Skeletal muscle satellite cell (primary cell): ENCODE results near the gene NPAS1.

Experiments
- H3K27me3 ChIP-seq: 2 replicates; pipeline ENCODE4 v1.7.0; 2013; ENCODE audit warnings: low read length; ENCODE audit not compliant: control insufficient read depth, insufficient read depth
- H3K36me3 ChIP-seq: 2 replicates; pipeline ENCODE4 v1.7.0; 2013; ENCODE audit warnings: mild to moderate bottlenecking, control low read depth, low read length; ENCODE audit not compliant: insufficient read depth
- H3K4me1 ChIP-seq: 2 replicates; pipeline ENCODE4 v1.7.0; 2013; ENCODE audit warnings: low read length; ENCODE audit not compliant: control insufficient read depth, insufficient read depth
- H3K4me2 ChIP-seq: 2 replicates; pipeline ENCODE4 v1.7.0; 2013; ENCODE audit warnings: mild to moderate bottlenecking, low read length
- H3K4me3 ChIP-seq: 2 replicates; pipeline ENCODE4 v1.7.0; 2013; ENCODE audit warnings: low read length
- H3K9ac ChIP-seq: 2 replicates; pipeline ENCODE4 v1.7.0; 2013; ENCODE audit warnings: mild to moderate bottlenecking, low read depth, low read length, moderate library complexity
- H3K9me3 ChIP-seq: replicated peaks from 2 replicates; pipeline ENCODE4 v1.7.0; 2013; ENCODE audit warnings: mild to moderate bottlenecking, control low read depth, low read length

NPAS1 gene

GRCh38 chr19:46979126-46980105, 40.2 kb upstream of the NPAS1 start:
- no peak overlapping the region for H3K9ac ChIP-seq
- no peak overlapping the region for H3K4me2 ChIP-seq
- no peaks in the 10 kb centered on the region for H3K27me3 ChIP-seq
- H3K4me1 ChIP-seq: peaks cover 67% of the 10 kb centered on the region
- H3K9me3 ChIP-seq: no peaks in the 10 kb centered on the region
- H3K36me3 ChIP-seq: peaks cover 14% of the 10 kb centered on the region
- no peak overlapping the region for H3K4me3 ChIP-seq

DNA sequence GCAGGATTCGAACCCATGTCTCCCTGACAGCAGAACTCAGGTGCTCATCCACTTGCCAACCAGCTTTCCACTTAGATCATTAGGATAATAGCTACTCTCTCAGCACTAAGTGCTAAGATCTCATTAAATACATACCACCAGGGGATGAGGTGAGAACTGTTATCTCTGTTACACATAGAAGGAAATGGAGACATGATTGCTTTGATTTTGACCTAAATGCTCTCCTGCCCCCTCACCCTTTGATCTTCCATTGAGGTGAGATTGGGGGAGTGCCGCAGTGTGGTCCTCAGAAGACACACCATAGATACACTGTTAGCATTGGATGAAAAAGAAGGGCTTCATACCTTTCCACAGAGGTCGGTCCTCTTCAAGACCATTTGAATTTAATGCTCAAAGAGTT, 38.9 kb upstream of the NPAS1 start:
- Histone ChIP-seq H3K9ac (no peak overlapping the region), H3K4me2 (no peak overlapping the region), H3K9me3 (no peaks in the 10 kb centered on the region), H3K36me3 (peaks cover 14% of the 10 kb centered on the region), H3K4me3 (no peak overlapping the region), H3K27me3 (no peaks in the 10 kb centered on the region), H3K4me1 (peaks cover 63% of the 10 kb centered on the region)

DNA sequence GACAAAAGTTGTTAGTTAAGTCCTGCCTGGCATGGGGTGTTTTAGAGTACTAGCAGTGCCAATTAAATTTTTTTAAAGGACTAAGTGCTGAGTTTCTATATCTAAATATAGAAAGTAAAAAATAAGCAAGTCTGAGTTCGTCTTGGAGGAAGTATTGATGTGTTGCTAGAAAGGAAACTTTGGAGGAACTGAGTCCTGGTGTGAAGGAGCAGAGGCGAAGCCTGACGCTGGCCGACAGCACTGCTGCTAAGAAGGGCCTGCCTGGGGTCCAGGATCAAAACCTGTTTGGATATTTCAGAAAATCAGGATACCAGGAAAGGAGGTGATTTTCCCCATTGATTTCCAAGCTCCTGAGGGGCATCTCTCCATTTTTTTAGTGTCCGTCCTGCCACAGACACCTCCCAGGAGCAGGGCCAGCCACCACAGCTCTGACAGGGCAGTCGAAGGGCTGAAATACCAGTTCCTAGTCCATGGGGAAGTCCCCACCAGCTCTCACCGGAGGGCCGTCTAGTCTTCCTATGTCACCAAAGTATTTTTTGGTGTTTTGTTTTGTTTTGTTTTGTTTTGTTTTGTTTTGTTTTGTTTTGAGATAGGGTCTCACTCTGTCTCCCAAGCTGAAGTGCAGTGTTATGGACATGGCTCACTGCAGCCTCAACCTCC, 38.2 kb upstream of the NPAS1 start:
- peak overlapping the region; percentile 42 for H3K9ac ChIP-seq
- peaks cover 57% of the 10 kb centered on the region for H3K4me1 ChIP-seq
- H3K9me3 ChIP-seq: no peaks in the 10 kb centered on the region
- peak overlapping the region; percentile 8 for H3K4me2 ChIP-seq
- H3K36me3 ChIP-seq: peaks cover 14% of the 10 kb centered on the region
- no peaks in the 10 kb centered on the region for H3K27me3 ChIP-seq
- no peak overlapping the region for H3K4me3 ChIP-seq

DNA sequence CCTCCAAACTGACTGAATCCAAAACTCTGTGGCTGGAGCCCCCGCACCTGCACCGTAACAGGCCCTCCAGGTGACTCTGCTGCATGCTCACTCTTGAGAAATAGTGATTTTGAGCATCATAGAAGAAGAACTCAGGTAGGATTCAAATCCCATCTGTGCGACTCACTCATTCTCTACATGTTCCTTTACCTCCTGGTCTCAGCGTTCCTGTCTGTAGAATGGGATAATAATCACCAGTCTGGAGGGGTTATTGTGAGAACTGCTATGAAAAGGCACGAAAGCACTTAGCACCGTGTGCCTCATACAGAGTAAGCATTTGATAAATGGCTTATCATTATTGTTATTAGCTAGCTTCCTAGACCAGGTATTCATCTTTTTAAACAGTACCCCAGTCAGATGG, 36.5 kb upstream of the NPAS1 start:
- Histone ChIP-seq H3K4me3 (no peak overlapping the region), H3K4me2 (no peak overlapping the region), H3K4me1 (peaks cover 40% of the 10 kb centered on the region), H3K36me3 (peaks cover 13% of the 10 kb centered on the region), H3K27me3 (no peaks in the 10 kb centered on the region), H3K9ac (no peak overlapping the region), H3K9me3 (no peaks in the 10 kb centered on the region)

DNA sequence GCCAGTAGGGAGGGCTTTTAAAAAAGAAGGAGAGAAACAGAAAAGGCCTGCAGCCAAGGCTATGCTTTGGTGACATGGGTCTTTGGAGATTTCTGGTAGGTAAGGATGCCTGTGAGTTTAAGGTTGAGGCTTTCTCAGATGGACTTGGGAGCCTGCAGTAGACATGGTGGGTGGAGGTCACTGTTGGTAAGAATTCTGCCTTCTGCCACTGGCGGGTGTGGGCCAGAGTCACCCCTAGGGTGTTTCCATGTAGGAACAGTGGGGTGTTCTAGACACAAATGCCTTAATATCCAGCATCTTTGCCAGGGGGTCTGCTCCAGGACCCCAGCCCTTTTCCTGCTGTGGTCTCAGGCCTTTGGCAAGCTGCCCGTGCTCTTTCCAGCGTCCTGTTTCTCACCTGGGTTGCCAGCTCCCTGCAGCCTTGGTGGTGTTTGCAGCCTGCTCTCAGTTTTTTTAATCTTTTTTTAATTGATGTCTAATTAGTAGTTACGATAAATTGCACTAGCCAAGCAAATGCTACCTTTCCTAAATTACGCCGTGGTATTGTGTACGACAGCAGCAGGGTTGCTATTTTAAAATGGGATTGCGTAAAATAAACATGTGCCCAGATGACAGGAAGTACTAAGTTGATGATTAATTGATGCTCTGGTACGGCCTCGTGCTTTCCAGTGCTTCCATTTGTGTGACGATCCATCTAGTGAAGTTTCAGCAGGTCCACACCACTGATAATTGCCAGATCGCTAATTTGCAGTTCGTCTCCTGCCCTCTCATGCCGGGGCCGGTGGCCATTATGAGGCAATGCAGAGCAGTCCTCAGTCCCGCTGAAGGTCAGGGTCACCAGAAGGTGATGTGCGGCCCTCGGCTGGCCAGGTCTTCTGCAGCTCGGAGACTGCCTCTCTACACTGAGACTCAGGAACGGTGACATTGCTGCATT, 35.3 kb upstream of the NPAS1 start:
- no peaks in the 10 kb centered on the region for H3K9me3 ChIP-seq
- peak overlapping the region; percentile 43 for H3K4me2 ChIP-seq
- peaks cover 38% of the 10 kb centered on the region for H3K4me1 ChIP-seq
- peak overlapping the region; percentile 9 for H3K9ac ChIP-seq
- no peaks in the 10 kb centered on the region for H3K27me3 ChIP-seq
- H3K36me3 ChIP-seq: peaks cover 23% of the 10 kb centered on the region
- peak overlapping the region; percentile 36 for H3K4me3 ChIP-seq

GRCh38 chr19:46985542-46986415, 33.9 kb upstream of the NPAS1 start:
- Histone ChIP-seq H3K4me1 (peaks cover 41% of the 10 kb centered on the region), H3K4me2 (no peak overlapping the region), H3K36me3 (peaks cover 31% of the 10 kb centered on the region), H3K9me3 (no peaks in the 10 kb centered on the region), H3K4me3 (no peak overlapping the region), H3K27me3 (no peaks in the 10 kb centered on the region), H3K9ac (no peak overlapping the region)

DNA sequence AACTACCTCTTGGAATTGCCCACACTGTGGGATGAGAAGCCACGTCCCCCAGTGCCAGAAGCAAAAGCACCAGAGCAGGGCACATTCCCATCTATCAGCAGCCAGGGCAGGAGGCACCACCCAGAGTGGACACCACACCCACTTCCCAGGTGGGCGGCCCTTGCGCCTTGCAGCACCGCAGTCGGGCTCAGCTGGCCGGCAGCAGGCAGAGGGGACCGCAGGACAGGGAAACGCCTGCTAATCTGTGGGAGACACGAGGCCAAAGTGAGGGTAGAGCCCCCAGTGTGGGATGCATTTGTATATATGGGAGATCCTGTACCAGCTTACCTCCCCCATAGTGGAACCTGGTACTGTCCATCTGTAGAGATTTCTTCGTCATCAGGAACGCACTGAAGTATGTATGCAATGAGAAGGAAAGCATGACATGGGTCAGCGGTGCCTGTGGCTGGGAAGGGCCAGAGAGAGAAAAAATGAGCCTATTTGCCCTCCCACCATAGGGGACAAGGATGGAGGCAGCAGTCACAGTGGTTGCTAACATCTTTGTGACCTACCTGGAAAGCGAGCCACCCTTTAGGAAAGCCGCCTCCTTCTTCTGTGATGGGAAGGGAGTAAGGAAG, 30.9 kb upstream of the NPAS1 start:
- no peak overlapping the region for H3K9ac ChIP-seq
- H3K4me1 ChIP-seq: peaks cover 27% of the 10 kb centered on the region
- H3K4me3 ChIP-seq: no peak overlapping the region
- H3K36me3 ChIP-seq: peaks cover 56% of the 10 kb centered on the region
- no peaks in the 10 kb centered on the region for H3K9me3 ChIP-seq
- no peaks in the 10 kb centered on the region for H3K27me3 ChIP-seq
- no peak overlapping the region for H3K4me2 ChIP-seq

- peaks cover 10% of the 10 kb centered on the region for H3K4me1 ChIP-seq
- H3K9ac ChIP-seq: peak overlapping the region; percentile 15
- peaks cover 73% of the 10 kb centered on the region for H3K36me3 ChIP-seq
- H3K4me3 ChIP-seq: no peak overlapping the region
- no peak overlapping the region for H3K4me2 ChIP-seq
- H3K9me3 ChIP-seq: no peaks in the 10 kb centered on the region
- H3K27me3 ChIP-seq: no peaks in the 10 kb centered on the region
Observed at GRCh38 chr19:46990991-46991676, 28.5 kb upstream of the NPAS1 start.

- Histone ChIP-seq H3K9ac (no peak overlapping the region), H3K9me3 (no peaks in the 10 kb centered on the region), H3K4me1 (peaks cover 10% of the 10 kb centered on the region), H3K4me2 (no peak overlapping the region), H3K27me3 (no peaks in the 10 kb centered on the region), H3K4me3 (no peak overlapping the region), H3K36me3 (peaks cover 69% of the 10 kb centered on the region)
Observed at GRCh38 chr19:46992699-46993535, 26.7 kb upstream of the NPAS1 start.
